ENCODE results near the gene TMEM164. TPM values are rescaled to one million over a fixed set of nuclear protein-coding genes. Genes with fewer than 3 reads are reported as not detected.

TMEM164 gene
- total and polyA plus RNA-seq, 10 of the 15 experiments (the other 5 are each of a cell fraction or from before 2014, with no cell fraction given): 0.61 to 18.3 (median 7.0) TPM

- Histone ChIP-seq H3K27ac (ENCODE audit: control insufficient read depth, insufficient read depth) (no peak overlapping the region), H3K9ac (ENCODE audit: control insufficient read depth, insufficient read depth, low read length) (no peak overlapping the region), H3K4me2 (ENCODE audit: control insufficient read depth, insufficient read depth) (no peak overlapping the region), H3K36me3 (ENCODE audit: control insufficient read depth in 2 of 2, insufficient read depth in 2 of 2, low read length in 1 of 2) (no peaks in the 10 kb centered on the region), H4K20me1 (ENCODE audit: control insufficient read depth, insufficient read depth) (no peaks in the 10 kb centered on the region), H3K27me3 (replicated peaks in 1 of 2; ENCODE audit: control insufficient read depth in 2 of 2, insufficient read depth in 2 of 2, low read length in 1 of 2) (no peaks in the 10 kb centered on the region), H3K79me2 (ENCODE audit: control insufficient read depth, insufficient read depth, low read length) (peaks cover 2% of the 10 kb centered on the region; the same call in 1 of the 2 replicates), H3K4me1 (ENCODE audit: control insufficient read depth, insufficient read depth, low read length) (peaks cover 2% of the 10 kb centered on the region), H3K9me3 (replicated peaks; ENCODE audit: control insufficient read depth, insufficient read depth, low read length) (no peaks in the 10 kb centered on the region), H2AFZ (ENCODE audit: control insufficient read depth, low read depth, low read length) (no peak overlapping the region), H3K4me3 (no peak overlapping the region)
- TF ChIP-seq FOXM1 (IDR thresholded peaks at IDR 0.05; ENCODE audit: low read depth, low read length) (no peak), NRF1 (conservative IDR thresholded peaks at IDR 0.05; ENCODE audit: low read depth, low read length) (no peak), ZNF622 (IDR thresholded peaks at IDR 0.05) (no peak), IRF3 (IDR thresholded peaks at IDR 0.05) (no peak), EP300 (IDR thresholded peaks at IDR 0.05; ENCODE audit: borderline replicate concordance in 1 of 2, control insufficient read depth in 1 of 2, low read depth in 2 of 2, low read length in 2 of 2) (no peak), ASH2L (IDR thresholded peaks at IDR 0.05; ENCODE audit: borderline replicate concordance, low read depth) (no peak), RELA (IDR thresholded peaks at IDR 0.05; ENCODE audit: borderline replicate concordance, partially characterized antibody) (no peak), NR2F1 (conservative IDR thresholded peaks at IDR 0.05) (no peak), LARP7 (IDR thresholded peaks at IDR 0.05) (no peak)
- ATAC-seq (no peak), DNase-seq (ENCODE audit: low read depth, low spot score) (no peak), FAIRE-seq (no peak)
- RAD21 ChIA-PET (ENCODE audit: unreplicated experiment): no interaction called here
- POLR2A ChIA-PET: no interaction called here
- SMC1A ChIA-PET (ENCODE audit: uncharacterized antibody, unreplicated experiment): interaction anchor here (0.9 to 1.6 kb wide), 3 partner anchors 13 to 104 kb away, joined by 3 to 5 read pairs (median 4); no protein-coding TSS in a partner anchor
- in situ Hi-C loops (cut with MboI) (no loop called here), intact Hi-C loops (cut with micrococcal nuclease; ENCODE audit: unreplicated experiment) (no loop called here)
- CTCF ChIA-PET: interaction anchor here (0.6 to 1.7 kb wide), 2 partner anchors 10 to 121 kb away, joined by 3 to 4 read pairs; no protein-coding TSS in a partner anchor
- no TSS peak for BruUV-seq (replicated peaks)
Observed at GRCh38 chrX:110038900-110039299, 36.0 kb downstream of the TMEM164 start.

Data from GM12878 (cell line).